GM18907 (cell line): ENCODE data around the gene CYSLTR2.
"Not testable (repeated sequence)": the region's sequence is repeated elsewhere in the genome, so short reads cannot be mapped to it uniquely, and the experiment has no call there.

Experiments
- ATAC-seq: cut with Tn5 transposase; IDR thresholded peaks from one replicate; pipeline ENCODE4 v1.9.1; 2021; ENCODE audit warnings: mild to moderate bottlenecking, moderate library complexity; ENCODE audit not compliant: unreplicated experiment

The CYSLTR2 gene

DNA sequence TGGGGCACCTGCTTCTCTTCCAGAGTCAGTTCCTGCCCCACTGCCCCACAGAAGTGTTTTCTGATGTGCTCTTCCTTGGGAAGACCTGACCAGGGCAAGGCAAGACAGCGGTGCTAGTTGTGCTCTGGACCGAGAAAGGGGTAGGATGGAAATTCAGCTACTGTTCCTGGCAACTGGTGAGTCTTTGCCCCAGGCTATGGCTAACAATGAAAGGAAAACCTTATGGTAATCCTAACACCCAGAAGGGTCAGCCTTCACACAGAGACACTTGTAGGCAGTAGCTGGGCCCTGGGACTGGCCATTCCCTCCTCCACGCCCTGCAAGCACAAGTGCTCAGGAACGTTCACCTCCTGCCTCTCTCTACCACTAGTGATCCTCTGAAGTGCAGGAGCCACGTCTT, 9.6 kb upstream of the CYSLTR2 start:
- ATAC-seq, result no peak

DNA sequence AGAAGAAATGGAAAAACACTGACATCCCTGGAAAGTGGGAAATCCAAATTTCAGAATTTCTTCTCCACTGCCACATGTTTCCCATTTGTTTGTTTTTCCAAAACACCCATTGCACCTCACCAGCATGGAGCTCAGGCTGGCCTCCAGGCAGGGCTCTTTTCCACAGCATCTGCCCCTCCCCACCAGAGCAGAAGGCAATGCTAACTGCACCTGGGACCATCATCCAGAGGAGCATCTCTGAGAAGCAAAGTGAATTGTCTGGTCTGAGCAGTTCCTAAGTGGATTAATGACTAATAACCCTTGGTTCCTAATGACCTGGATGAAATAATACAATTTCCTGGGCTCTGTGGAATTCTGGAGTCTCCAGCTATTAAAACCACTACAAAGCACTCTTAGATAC, 8.8 kb upstream of the CYSLTR2 start:
- no peak for ATAC-seq

DNA sequence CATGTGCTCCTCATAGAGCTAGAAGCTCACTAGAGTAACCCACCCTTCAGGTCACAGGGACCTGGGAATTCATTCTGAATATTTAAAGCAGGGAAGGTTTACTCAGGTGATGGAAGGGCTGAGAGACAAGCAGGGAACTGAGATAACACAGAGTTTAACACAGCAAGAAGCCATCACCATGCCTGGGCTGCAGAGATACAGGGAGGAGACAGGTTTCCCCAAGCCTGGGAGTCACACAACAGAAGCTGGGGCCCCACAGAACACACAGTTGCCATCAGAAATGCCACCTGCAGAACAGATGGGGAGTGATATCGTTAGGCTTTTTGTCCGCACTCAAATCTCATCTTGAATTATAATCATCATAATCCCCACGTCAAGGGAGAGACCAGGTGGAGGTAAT, 7.9 kb upstream of the CYSLTR2 start:
- no peak for ATAC-seq

DNA sequence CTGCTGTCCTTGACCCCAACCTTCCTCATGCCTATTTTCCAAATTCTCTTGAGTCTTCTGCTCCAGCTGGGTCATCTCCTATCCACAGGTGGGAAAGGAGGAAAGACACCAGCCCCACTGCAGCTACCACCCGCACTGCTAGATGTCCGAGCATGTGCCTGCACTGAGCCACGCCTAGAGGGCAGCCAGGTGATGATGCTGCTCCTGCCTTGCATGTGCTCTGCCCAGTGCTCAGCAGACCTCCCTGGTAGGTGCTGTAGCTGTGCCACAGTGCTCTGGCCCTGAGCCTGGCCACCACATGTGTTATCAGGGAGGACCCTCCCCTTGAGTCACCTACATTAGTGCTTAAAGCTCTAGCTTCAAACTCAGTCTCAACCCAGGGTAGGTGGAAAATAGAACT, 6.9 kb upstream of the CYSLTR2 start:
- no peak for ATAC-seq

DNA sequence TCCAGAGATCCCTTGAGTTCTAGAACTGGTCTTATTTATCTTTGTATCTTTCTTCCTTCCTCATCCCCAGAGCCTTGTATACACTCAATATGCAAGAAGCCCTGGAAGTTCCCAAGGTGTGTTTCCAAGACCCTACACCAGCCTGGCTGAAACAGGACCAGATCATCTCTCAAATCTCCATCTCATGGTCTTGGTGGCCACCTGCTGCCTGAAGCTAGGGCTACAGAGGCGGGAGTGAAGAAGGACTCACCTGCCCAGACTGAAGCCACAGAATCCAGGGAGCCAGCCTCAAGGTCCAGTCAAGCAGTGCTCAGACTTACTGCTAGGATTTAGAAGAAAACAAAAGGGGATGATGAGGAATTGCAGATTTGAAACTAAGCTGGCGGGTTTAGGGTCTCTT, 6.1 kb upstream of the CYSLTR2 start:
- ATAC-seq, result no peak

DNA sequence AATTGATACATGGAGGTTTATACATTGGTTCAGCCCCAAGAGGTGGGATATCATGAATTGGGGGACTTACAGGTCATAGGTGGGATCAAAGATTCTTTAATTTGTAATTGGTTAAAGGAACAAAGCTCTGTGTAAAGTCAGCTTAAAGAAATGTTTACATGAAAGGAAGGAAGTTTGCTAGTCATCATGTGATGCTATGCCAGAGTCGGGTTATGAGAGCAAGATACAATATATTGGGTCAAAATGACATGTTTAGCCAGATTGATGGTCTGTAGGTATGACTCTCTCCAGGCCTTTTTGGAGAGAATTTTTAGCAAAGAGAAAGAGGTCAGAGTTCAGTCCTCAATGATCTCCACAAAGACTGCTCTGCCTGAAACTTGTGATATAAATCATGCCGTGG, 5.3 kb upstream of the CYSLTR2 start:
- no peak for ATAC-seq

DNA sequence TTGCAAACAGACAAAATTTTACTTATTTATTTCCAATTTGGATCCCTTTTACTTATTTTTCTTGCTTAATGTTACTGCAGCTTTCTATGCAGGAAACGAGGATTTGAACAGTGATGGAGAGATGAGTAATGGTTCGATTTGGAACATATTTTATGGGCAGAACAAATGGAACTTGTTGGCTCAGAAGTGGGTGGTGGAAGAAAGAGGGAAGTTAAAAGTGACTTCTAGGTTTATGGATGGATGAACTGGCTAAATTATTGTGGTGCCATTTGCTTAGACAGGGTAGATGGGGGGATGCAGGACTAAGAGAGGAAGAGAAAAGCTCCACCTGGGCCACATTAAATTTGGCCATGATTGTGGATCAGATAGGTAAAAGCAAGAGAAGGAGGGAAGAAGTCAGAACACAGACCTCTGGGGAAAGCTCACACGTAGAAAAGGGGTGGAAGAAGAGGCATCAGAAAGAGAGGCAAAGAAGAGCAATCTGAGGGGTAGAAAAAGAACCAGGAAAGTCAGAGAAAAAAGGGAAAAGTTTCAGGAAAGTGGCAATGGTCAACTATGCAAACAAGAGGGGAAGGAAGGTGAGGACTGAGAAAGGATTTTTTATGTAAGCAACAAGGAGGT, 768 bp upstream of the CYSLTR2 start:
- ATAC-seq, result no peak

DNA sequence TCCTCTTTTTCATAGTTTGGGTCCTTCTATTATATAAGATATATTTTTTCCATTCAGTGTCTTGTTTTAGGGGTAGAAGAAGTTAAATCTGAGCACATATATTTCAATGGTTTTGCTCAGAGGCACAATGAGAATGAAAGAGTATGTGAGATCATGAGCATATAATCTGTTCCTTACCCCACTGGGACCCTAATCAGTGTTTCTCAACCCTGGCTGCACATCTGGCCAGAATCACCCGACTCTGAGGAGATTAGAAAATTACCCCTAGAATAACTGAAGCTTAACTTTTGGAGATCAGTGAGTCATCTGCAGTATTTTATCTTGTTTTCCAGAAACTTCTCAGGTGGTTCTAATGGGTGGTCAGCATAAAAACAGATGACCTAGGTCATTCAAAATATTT, 782 bp downstream of the CYSLTR2 start:
- ATAC-seq, result no peak

DNA sequence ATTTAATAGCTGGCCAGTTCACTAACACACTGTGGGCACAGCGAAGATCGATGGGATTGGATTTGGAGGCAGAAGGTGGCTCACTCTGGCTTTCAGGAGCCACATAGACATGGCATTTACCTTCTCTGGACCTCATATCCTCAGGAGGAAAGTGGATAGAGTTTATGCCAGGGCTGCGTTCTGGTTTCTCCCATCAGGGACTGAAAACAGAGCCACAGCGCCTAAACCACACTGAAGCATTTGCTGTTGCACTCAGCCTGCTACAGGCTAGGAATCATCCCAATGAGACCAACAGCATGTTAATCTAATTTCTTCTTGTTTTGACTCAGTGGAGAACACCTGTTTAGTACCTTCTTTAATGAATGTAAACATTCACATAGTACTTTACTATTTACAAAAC, 1.6 kb downstream of the CYSLTR2 start:
- no peak for ATAC-seq

DNA sequence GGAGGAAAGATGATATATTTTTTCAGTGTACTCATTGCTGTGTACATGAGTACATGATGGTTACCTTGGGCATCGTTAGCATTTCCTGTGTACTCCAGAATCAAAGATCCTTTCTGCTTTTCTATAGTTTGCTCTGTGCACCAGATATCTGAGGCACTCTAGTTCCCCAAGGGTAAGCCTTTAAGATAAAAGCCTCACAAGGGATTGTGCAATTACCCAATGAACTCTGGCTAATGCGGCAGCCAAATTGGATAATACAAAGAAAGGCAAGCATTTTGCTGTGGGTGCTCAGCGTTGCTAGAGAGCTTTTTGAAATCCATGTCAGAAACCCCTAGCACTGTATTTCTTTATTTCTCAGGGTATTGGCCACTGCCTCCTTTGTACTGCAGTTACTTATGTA, 2.9 kb downstream of the CYSLTR2 start:
- no peak for ATAC-seq

DNA sequence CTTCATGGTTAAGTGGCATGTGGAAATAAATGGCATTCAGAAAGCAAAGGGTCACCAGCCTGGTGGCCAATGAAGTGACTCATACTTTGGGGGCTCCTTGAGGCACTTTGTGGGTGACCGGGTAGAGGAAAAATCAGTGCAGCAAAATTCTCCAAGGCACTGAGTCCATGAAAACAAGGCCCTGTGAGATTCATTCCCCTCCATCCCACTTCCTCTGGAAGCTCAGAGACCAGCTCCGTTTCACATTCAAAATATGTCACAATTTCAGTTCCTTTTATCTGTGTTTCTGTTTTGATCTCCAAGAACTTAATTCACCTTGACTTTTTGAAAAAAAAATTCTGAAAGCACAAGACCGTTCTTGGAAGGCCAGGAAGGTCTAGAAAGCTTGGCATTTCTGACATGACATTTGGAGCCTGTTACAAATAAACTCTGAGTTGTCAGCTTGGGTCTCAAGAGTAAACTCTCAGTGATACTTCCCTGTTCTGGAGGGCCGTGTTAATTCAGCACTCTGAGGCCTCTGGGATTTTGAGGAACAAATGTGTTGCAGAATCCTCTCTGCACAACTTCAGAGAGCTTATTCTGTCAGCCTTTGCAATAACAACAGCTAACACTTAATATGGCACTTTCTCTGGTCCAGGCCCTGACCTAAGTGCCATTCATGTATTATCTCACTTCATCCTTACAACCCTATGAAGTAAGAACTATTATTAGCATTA, 6.8 kb downstream of the CYSLTR2 start:
- no peak for ATAC-seq

DNA sequence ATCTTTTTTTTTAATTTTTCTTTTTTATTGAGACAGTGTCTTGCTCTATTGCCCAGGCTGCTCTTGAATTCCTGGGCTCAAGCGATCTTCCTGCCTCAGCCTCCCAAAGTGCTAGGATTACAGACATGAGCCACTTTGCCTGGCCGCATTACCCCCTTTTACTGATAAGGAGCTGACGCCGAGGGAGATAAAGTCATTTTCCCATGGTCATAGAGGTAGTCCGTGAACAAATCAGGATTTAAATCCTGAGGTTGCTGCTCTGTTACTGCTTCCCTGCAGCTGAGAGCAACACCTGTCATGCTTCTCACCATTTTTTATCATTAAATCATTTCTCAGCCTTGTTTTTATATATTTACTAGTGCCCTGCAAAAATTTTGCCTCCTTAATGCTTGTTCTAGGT, 7.4 kb downstream of the CYSLTR2 start:
- ATAC-seq, result no peak

DNA sequence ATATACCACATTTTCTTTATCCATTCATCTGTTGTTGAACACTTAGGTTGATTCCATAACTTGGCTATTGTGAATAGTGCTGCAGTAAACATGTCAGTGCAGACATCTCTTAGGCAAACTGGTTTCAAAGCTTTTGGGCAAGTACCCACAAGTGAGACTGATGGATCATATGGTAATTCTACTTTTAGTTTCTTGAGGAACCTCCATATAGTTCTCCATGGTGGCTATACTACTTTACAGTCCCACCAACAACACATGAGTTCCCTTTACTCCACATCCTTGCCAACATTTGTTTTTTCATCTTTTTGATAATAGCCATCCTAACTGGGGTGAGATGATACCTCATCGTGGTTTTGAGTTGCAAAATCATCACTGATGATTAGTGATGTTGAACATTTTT, 8.5 kb downstream of the CYSLTR2 start:
- no peak for ATAC-seq

DNA sequence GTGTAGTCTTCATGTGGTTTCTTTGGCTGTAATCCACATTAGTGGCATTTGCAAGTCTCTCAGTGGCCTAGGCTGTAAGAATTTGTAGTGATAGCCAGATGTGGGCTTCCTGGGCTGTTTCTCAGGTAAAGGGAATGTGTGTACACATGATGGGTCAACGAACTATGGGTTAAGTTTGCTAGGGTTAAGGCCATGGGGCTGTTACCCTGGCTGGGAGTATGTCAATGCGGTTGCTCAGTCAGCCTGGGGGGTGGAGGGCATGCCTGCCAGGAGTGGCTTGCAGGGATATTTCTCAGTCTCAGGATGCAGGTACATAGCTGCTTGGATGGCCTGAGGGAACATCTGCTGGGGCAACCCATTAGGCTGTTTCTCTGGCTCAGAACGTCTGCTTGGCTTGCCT, 13.4 kb downstream of the CYSLTR2 start:
- no peak for ATAC-seq

DNA sequence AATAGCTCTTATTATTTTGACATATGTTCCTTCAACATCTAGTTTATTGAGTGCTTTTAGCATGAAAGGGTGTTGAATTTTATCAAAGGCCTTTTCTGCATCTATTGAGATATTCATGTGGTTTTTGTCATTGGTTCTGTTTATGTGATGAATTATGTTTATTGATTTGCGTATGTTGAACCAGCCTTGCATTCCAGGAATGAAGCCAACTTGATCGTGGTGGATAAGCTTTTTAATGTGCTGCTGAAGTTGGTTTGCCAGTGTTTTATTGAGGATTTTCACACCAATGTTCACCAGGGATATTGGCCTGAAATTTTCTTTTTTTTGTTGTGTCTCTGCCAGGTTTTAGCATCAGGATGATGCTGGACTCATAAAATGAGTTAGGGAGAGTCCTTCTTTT, 17.7 kb downstream of the CYSLTR2 start:
- not testable (repeated sequence) for ATAC-seq

DNA sequence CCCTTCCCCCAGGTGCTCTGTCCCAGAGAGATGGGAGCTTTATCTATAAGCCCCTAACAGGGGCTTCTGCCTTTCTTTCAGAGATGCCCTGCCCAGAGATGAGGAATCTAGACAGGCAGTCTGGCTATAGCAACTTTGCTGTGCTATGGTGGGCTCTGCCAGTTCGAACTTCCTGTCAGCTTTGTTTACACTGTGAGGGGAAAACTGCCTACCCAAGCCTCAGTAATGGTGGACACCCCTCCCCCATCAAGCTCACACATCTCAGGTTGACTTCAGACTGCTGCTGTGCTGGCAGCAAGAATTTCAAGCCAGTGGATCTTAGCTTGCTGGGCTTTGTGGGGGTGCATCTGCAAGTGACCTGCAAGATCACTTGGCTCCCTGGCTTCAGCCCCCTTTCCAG, 21.5 kb downstream of the CYSLTR2 start:
- no peak for ATAC-seq

DNA sequence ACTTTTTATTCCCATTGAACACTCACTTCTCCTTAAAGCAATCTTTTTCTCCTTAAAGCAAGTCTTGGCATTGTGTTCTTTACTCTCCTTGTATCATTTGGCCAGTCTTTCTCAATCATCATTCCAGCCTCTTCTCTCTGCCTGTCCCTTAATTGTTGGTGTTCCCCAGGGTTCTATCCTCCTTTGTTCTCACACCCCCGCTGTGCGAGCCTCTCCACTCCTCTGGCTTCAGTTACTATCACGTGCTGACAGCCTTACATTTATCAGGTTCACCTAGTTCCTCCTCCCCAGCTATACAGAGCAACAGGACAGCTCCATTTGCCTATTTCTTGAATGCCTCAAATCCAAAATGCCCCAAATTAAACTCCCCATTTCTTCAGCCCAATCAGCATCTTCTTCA, 24.6 kb downstream of the CYSLTR2 start:
- no peak for ATAC-seq

DNA sequence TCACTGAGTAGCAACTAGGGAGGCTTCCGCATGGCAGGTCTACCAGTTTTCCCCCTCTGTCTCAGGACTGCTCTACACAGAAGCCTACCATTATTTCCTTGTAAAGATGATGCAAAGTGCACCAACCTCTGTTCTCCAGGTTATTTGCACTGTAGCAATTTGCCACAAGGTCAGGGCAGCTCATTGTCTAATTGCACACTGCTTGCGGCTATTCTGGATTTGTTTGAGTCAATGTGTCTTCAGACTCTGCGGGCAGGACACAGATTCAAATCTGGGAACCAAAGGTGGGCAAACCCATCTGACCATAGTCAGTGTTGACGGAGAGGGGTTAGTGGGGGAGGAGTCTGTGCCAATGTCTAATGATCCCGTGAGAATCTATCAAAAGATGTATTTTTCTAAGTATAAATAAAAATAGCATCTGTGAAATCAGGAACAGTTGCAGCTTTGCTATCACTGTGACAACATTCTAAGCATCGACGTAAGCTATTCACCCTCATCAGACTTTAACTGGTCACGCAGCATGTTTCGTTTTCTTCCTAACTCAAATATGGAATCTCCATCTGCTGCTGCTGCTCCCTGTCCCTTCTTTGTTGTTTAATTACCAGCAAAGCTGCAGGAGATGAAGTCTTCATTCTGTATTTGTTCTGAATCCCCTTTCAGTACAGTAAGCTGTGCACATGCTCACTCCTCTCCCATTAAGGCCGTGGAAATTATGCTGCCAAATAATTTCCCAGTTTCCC, 26.4 kb downstream of the CYSLTR2 start:
- no peak for ATAC-seq

DNA sequence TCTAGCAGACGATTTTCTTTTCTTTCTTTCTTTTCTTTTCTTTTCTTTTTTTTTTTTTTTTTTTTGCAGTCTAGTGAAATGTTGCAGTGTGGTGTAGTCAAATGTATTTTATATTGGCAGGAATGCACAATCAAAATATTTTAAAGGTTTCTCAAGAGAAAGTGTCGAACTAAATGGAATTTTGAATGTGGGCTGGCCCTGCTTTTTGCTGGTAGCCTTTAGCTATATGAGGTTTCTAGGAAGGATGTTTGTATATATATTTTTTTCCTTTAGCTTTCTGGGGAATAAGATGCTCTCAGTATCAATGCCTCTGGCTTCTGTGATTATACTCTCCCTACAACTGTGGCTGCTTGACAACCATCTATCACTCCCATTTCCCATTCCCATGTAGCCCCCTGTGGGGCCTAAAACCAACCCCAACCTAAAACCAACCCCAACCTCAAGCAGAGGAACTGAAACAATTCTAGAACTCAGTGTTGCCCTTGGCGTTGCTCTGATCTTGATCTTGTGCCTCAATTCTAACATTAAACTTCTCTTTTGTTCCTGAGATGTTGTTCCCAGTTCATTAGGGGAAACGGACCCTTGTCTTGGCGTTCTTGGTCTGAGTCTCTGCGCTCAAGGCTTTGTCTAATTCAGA, 27.1 kb downstream of the CYSLTR2 start:
- ATAC-seq, result no peak

DNA sequence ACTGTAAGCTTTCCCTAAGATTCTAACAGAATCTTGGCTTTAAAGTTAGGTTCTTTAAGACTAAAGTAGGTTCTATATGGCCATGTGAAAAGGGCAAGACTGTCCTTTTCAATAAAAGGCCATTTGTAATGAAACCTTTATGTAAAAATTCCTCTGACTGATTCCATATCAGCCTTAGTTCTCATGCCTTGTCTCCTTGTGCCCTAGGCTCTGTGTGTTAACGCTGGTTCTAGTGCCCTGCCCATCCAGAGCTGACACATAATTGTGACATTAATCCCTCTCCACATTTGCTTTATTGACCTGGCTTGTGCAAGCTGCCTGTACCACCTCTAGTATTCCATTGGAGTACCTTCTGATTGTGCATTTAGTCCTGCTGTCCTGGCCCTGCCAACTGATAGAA, 28.2 kb downstream of the CYSLTR2 start:
- no peak for ATAC-seq

DNA sequence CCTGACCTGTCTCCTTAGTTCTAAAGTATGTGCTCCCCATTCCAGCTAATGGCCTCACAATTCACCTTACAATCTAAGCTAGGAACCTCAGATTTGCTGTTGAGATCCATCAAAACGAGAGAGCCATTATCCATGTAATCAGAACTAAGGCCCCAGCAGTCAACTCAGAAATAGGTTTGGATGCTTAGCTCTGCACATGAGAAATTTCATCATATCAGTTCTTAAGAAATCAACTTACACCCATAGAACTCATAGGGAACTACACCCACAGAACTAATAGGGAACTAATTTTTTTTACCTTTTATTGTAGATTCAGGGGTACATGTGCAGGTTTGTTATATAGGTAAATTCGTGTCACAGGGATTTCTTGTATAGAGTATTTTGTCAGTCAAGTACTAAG, 28.7 kb downstream of the CYSLTR2 start:
- ATAC-seq, result no peak
